GM18870 (cell line): ENCODE measurements around the gene OMD.

Source experiments
- ATAC-seq: cut with Tn5 transposase; IDR thresholded peaks from one replicate; pipeline ENCODE4 v1.9.1; 2021; ENCODE audit warnings: moderate library complexity; ENCODE audit not compliant: unreplicated experiment

The OMD gene

GRCh38 chr9:92373167-92373566 is 51.1 kb downstream of the OMD start:
- ATAC-seq = no peak

- no peak for ATAC-seq
Measured at GRCh38 chr9:92369075-92369474, 55.2 kb downstream of the OMD start.
